SH-SY5Y (cell line): ENCODE data around the gene RAMAC.

ENCODE experiments used
- GATA2 ChIP-seq: IDR thresholded peaks from 2 replicates; pipeline ENCODE4 v1.6.1; 2011; ENCODE audit warnings: mild to moderate bottlenecking, low read depth, low read length
- GATA3 ChIP-seq: IDR thresholded peaks from 2 replicates; pipeline ENCODE4 v1.6.1; 2011; ENCODE audit warnings: low read depth, mild to moderate bottlenecking, low read length, moderate library complexity

Gene RAMAC

GRCh38 chr15:82985688-82986441, at the start of gene RAMAC:
Gene RAMAC, plus strand, starts transcription at chr15:82986210. Its CDS starts 2,809 bp downstream, at chr15:82989019.
- TF ChIP-seq GATA3 (no peak), GATA2 (no peak)

GRCh38 chr15:82936966-82937711, 48.9 kb upstream of the RAMAC start:
- TF ChIP-seq GATA2 (no peak), GATA3 (no peak)

DNA sequence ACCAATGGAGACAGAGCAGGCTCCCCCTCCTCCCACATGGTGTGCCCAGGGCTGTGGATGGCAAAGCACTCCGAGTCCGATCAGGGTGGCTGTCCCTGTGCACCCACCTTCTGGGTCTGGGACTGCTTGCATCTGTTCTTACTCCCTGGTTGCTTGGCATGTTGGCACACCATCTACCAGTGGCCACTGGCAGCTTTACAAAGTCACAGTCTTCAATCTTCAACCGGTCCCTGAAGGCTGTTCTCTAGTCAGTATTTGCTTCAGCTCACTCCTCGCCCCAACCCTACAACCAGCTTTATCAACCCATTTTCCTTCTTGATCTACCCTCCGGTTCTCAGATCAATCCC, 48.3 kb upstream of the RAMAC start:
- no peak for TF ChIP-seq GATA2
- TF ChIP-seq GATA3: no peak

DNA sequence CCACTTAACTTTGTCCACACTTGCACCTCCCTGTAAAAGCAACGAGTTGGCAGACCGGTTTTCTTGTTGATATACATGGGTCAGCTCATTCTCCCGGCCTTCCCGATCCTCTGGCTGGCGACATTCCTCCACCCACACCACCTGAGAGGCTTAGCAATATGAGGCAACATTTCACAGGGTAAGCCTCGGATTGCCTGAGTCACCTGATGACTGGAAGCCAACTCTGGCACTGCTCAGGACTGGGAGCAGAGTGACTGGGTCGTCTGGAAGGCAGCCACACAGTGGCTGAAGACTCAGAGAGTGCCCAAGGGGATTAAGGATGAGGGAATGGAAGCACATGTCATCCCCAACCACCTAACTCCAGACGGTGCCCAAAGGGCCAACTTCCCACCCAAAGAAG, 43.3 kb upstream of the RAMAC start:
- no peak for TF ChIP-seq GATA2
- TF ChIP-seq GATA3: no peak

- no peak for TF ChIP-seq GATA2
- TF ChIP-seq GATA3: no peak
Measured at GRCh38 chr15:82943176-82943575, 42.8 kb upstream of the RAMAC start.

DNA sequence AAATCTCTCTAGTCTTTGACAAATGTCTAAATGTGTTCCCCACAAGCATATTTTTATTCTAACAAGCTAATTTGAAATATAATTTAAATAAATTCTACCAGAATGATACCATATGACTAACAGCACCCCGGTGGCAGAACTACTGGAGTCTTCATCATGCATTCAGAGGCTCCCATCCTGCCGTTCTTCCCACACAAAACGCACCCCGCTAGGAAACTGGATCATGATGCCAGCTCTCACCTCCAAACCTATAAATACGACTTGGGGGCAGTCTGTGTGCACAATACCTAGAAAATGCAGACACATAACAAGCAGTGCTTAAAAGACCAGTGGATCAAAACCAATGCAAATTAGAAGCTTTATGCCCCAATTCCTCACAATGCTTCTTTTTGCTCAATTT, 42.0 kb upstream of the RAMAC start:
- TF ChIP-seq GATA2 (no peak), GATA3 (no peak)

- TF ChIP-seq GATA2: no peak
- TF ChIP-seq GATA3: no peak
Measured at GRCh38 chr15:82944821-82945220, 41.2 kb upstream of the RAMAC start.

DNA sequence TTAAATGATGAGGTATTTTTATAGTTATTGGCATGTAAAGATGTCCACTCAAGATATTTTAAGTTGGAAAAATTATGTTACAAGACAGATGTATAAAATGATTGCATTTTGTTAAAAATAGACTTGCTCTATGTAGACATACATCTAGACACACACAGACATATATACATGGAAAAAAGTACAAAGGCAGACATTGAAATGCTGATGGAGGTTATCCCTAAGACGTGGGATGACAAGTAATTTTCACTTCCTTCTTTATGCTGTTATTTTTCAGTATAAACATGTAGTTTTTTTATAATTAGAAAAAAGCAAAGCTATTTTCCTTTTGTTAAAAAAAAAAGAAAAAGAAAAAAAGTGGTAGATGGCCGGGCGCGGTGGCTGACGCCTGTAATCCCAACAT, 40.7 kb upstream of the RAMAC start:
- TF ChIP-seq GATA3 (no peak), GATA2 (no peak)

DNA sequence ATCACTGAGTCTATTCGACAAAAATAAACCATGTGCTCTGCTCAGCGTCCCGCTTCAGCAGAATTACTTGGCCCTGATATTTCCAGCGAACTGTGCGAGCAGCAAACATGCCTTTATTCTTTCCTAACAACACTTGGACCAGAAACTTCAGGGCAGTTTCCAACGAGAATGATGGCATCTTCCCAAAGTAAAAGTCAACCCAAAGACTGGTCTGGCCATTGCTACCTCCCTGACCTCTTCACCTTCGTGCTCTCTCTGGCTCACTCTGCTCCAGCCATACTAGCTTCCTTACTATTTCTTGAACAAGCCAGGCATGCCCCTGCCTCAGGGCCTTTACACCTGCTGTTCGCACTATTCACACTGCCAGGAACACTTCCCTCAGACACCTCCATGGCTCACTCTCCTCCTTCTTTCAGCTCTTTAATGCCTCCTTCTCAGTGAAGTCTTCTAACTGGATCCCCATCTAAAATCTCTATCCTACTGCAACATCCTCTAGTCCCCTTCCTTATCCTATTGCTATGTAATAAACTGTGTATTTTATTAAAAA, 39.8 kb upstream of the RAMAC start:
- no peak for TF ChIP-seq GATA3
- TF ChIP-seq GATA2: no peak

GRCh38 chr15:82950295-82950694, 35.7 kb upstream of the RAMAC start:
- no peak for TF ChIP-seq GATA2
- no peak for TF ChIP-seq GATA3

- TF ChIP-seq GATA3 (no peak), GATA2 (no peak)
Measured at GRCh38 chr15:82950746-82951370, 35.2 kb upstream of the RAMAC start.

DNA sequence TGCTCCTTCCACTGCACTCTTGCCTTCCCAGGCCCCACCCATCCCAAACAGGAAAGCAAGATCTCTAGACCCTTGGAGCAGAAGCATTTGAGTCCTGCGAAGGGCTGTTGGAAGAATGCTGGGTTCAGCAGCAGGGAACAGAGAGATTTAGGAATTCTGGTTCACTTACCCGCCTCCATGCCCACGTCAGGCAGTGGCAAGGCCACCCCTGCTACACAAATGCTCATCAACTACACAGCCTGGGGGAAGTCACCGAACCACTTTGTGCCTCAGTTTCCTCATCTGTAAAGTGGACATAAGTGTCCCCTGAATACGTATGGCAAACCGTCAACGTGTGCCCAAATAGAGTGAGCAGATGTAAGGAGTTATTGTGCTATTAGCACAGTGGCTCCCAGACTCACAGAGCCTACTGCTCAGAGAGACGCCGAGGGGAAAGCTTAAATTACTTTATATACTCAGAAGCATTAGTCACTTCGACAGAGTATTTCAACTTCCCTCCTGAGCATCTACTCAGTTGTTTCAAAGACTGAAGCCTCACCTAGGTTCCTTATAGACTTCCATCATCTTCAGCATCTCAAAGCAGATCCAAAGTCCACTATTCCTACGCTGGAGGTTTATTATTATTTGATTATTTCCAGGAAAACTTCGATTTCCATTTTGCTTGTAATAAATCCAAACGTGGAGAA, 34.4 kb upstream of the RAMAC start:
- no peak for TF ChIP-seq GATA2
- TF ChIP-seq GATA3: no peak

- no peak for TF ChIP-seq GATA3
- no peak for TF ChIP-seq GATA2
Measured at GRCh38 chr15:82952158-82953081, 33.6 kb upstream of the RAMAC start, which contains the start of gene HOMER2. Gene HOMER2, minus strand, starts transcription at chr15:82952720. Its CDS starts 185 bp downstream, at chr15:82952535.
